Measurements from ENCODE around the gene LITAF.

DNA sequence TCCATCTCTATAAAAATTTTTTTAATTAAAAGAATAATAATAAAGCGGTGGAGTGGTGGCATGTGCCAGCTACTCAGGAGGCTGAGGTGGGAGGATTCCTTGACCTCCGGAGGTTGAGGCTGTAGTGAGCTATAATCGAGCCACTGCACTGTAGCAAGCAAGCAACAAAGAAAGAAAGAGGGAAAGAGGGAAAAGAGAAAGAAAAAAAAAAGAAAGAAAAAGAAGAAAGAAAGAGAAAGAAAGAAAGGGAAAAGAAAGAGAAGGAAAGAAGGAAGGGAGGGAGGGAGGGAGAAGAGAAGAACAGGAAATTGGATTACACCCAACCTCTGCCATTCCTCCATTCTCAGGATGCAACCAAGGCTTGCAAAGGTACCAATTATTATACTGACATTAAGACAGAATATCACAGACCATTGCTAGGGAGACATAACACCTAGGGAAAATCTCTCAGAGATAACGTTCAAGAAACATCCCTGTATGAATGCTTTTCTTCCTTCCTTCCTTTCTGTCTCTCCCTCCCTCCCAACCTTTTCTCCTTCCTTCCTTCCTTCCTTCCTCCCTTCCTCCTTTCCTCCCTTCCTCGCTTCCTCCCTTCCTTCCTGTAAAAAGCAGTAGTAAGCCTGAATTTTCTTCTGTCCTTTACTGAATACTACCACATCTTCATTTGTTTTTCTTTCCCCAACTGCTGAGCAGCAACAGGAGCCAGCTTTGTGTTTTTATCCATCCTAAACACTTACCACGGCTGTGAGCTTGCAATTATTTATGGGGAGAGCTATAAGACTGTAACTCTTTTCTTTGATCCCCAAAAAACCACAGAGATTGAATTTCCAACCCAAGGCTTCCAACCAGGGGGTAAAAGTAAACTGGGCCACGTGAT is 1.8 kb upstream of the LITAF start:
- TF ChIP-seq POLR2A (IDR thresholded peaks at IDR 0.05; ENCODE audit: low read length) = no peak
- TF ChIP-seq GATA1 (IDR thresholded peaks at IDR 0.05; ENCODE audit: low read depth, low read length) = no peak
